CD4-positive, alpha-beta T cell (primary cell): Measurements from ENCODE around the gene ACP4. TPM values are rescaled to one million over a fixed set of nuclear protein-coding genes. Genes with fewer than 3 reads are reported as not detected.
"Not testable (repeated sequence)": the region's sequence is repeated elsewhere in the genome, so short reads cannot be mapped to it uniquely, and the experiment has no call there.

Experiments
- ATAC-seq: fragments of 200-7000 bp; cut with Tn5 transposase; one replicate; pipeline ENCODE4 v1.10.0; 2022; ENCODE audit warnings: mild to moderate bottlenecking; ENCODE audit not compliant: poor library complexity
- CTCF ChIA-PET: fragments of 350-600 bp; sonication (Branson Sonifier 250); formaldehyde crosslinking; loops from one replicate; lab custom pipeline; 2021; ENCODE audit warnings: antibody characterized with exemption, inconsistent platforms; lab: Charles Lee
- POLR2A ChIA-PET: fragments of 350-600 bp; sonication (Branson Sonifier 250); formaldehyde crosslinking; loops from one replicate; lab custom pipeline; 2021; ENCODE audit warnings: antibody characterized with exemption, inconsistent platforms; lab: Charles Lee
- DNase-seq, 14 experiments: peaks; one replicate each; pipeline ENCODE4 v3.0.0-alpha.2; 2013 to 2020; ENCODE audit warnings: mixed read lengths in 2 of 14
- H3K27ac ChIP-seq, 2 donors: one replicate each; pipeline versions ENCODE4 v1.5.1 to v1.7.0; 2013; ENCODE audit warnings: low read length in 2 of 2, low read depth in 1 of 2, mild to moderate bottlenecking in 1 of 2
- H3K27me3 ChIP-seq, 2 experiments: 1 replicate in 1 of 2; 2 replicates in 1 of 2; pipeline versions ENCODE4 v1.6.1 to v1.7.0; 2013; ENCODE audit warnings: low read length in 2 of 2, control low read depth in 1 of 2, mild to moderate bottlenecking in 1 of 2, moderate library complexity in 1 of 2; ENCODE audit not compliant: insufficient read depth in 2 of 2, control insufficient read depth in 1 of 2
- H3K36me3 ChIP-seq: one replicate; pipeline ENCODE4 v1.6.1; 2013; ENCODE audit warnings: low read length, control low read depth; ENCODE audit not compliant: insufficient read depth
- H3K4me1 ChIP-seq: one replicate; pipeline ENCODE4 v1.6.1; 2013; ENCODE audit warnings: low read length, control low read depth; ENCODE audit not compliant: insufficient read depth
- H3K4me3 ChIP-seq: one replicate; pipeline ENCODE4 v1.5.1; 2013; ENCODE audit warnings: mild to moderate bottlenecking, low read length, moderate library complexity
- H3K9me3 ChIP-seq, 2 experiments: 1 replicate in 1 of 2; 2 replicates in 1 of 2; pipeline versions ENCODE4 v1.6.1 to v1.7.0; 2013; ENCODE audit warnings: low read length in 2 of 2, mild to moderate bottlenecking in 2 of 2, control low read depth in 1 of 2, moderate library complexity in 1 of 2; ENCODE audit not compliant: control insufficient read depth in 1 of 2, insufficient read depth in 1 of 2
- H3K27ac Mint-ChIP-seq: one replicate; pipeline ENCODE4 v1.8.0; 2020; ENCODE audit warnings: mixed read lengths
- H3K27me3 Mint-ChIP-seq: one replicate; pipeline ENCODE4 v1.8.0; 2021; ENCODE audit warnings: mixed read lengths
- H3K36me3 Mint-ChIP-seq: one replicate; pipeline ENCODE4 v1.8.0; 2021; ENCODE audit warnings: low read depth, mixed read lengths
- H3K4me1 Mint-ChIP-seq: one replicate; pipeline ENCODE4 v1.8.0; 2021; ENCODE audit warnings: low read depth, mixed read lengths
- H3K4me3 Mint-ChIP-seq: one replicate; pipeline ENCODE4 v1.8.0; 2020; ENCODE audit warnings: mild to moderate bottlenecking, mixed read lengths
- H3K9me3 Mint-ChIP-seq: one replicate; pipeline ENCODE4 v1.8.0; 2020; ENCODE audit warnings: mixed read lengths
- CTCF ChIP-seq: fragments of 200-600 bp; IDR thresholded peaks from one replicate; pipeline ENCODE4 v1.8.0; 2022; ENCODE audit warnings: antibody characterized with exemption, mild to moderate bottlenecking
- intact Hi-C, 2 experiments: fragments of 100-400 bp; cut with DNase I in 1 of 2; cut with micrococcal nuclease in 1 of 2; formaldehyde crosslinking; loops; one replicate each; pipeline versions ENCODE4 v1.15.1 to v1.9.0; 2023 to 2025; cut with DNase I, micrococcal nuclease
- total RNA-seq, 174 experiments: library from RNA in 2 of 174; stranded (reverse) in 2 of 174; gene quantifications; one replicate each; pipeline ENCODE4 v1.2.3 and lab custom pipeline; 2021 to 2026

Gene ACP4
- total RNA-seq, 2 experiments from 2014 or later: not detected

- ChIA-PET CTCF (no interaction called here), POLR2A (no interaction called here)
These were observed 36.3 kb upstream of the ACP4 start for GRCh38 chr19:50753879-50754278.

GRCh38 chr19:50756244-50756643 is 34.0 kb upstream of the ACP4 start:
- H3K36me3 Mint-ChIP-seq, H3K4me3 Mint-ChIP-seq, H3K9me3 ChIP-seq, H3K27ac ChIP-seq, H3K36me3 ChIP-seq, H3K27ac Mint-ChIP-seq, H3K4me1 ChIP-seq, ATAC-seq, DNase-seq, CTCF ChIA-PET, H3K27me3 ChIP-seq, H3K4me1 Mint-ChIP-seq, H3K4me3 ChIP-seq, intact Hi-C loops, POLR2A ChIA-PET, H3K9me3 Mint-ChIP-seq: not testable (repeated sequence)
- peaks cover 24% of the 10 kb centered on the region for H3K27me3 Mint-ChIP-seq

More at GRCh38 chr19:50753879-50754278, 36.3 kb upstream of the ACP4 start:
- H3K4me1 Mint-ChIP-seq: no peaks in the 10 kb centered on the region
- no peak for TF ChIP-seq CTCF
- no peak overlapping the region for H3K27ac ChIP-seq
- H3K27me3 Mint-ChIP-seq: peaks cover 28% of the 10 kb centered on the region
- H3K4me1 ChIP-seq: no peaks in the 10 kb centered on the region
- no peaks in the 10 kb centered on the region for H3K36me3 ChIP-seq
- DNase-seq (no peak), ATAC-seq (no peak)
- no peaks in the 10 kb centered on the region for H3K9me3 ChIP-seq
- H3K4me3 ChIP-seq: no peak overlapping the region
- H3K9me3 Mint-ChIP-seq: no peaks in the 10 kb centered on the region
- peaks cover 0 to 3% of the 10 kb centered on the region in 2 experiments for H3K27me3 ChIP-seq
- intact Hi-C loops: no loop called here
- no peak overlapping the region for H3K4me3 Mint-ChIP-seq
- no peaks in the 10 kb centered on the region for H3K36me3 Mint-ChIP-seq
- no peak overlapping the region for H3K27ac Mint-ChIP-seq

GRCh38 chr19:50757624-50758023 is 32.6 kb upstream of the ACP4 start:
- H3K4me1 ChIP-seq, H3K9me3 Mint-ChIP-seq, ATAC-seq, H3K4me3 Mint-ChIP-seq, H3K27me3 ChIP-seq, H3K36me3 Mint-ChIP-seq, H3K27ac ChIP-seq, H3K4me1 Mint-ChIP-seq, POLR2A ChIA-PET, H3K36me3 ChIP-seq, H3K27ac Mint-ChIP-seq, DNase-seq, H3K9me3 ChIP-seq, CTCF ChIA-PET, H3K4me3 ChIP-seq, intact Hi-C loops: not testable (repeated sequence)
- peaks cover 24% of the 10 kb centered on the region for H3K27me3 Mint-ChIP-seq

- H3K4me1 Mint-ChIP-seq, H3K4me3 Mint-ChIP-seq, intact Hi-C loops, H3K9me3 ChIP-seq, DNase-seq, H3K36me3 ChIP-seq, H3K4me3 ChIP-seq, H3K27ac ChIP-seq, ATAC-seq, H3K36me3 Mint-ChIP-seq, POLR2A ChIA-PET, H3K9me3 Mint-ChIP-seq, H3K27me3 ChIP-seq, CTCF ChIA-PET, H3K27ac Mint-ChIP-seq, H3K4me1 ChIP-seq: not testable (repeated sequence)
- peaks cover 18% of the 10 kb centered on the region for H3K27me3 Mint-ChIP-seq
These were observed 31.1 kb upstream of the ACP4 start for GRCh38 chr19:50759076-50759475.
